PC-3 (cell line): ENCODE results near the gene MRFAP1. TPM values are rescaled to one million over a fixed set of nuclear protein-coding genes. Genes with fewer than 3 reads are reported as not detected.

Source experiments
- ATAC-seq: fragments of 200-7000 bp; cut with Tn5 transposase; 2 replicates; pipeline ENCODE4 v1.9.1; 2020; ENCODE audit warnings: mild to moderate bottlenecking, moderate library complexity
- BruUV-seq: library from RNA; stranded (reverse); fragments of 400-500 nt; replicated peaks from 2 replicates; lab custom pipeline; 2021; lab: Mats Ljungman, UMichigan
- CTCF ChIA-PET: fragments of 300-600 bp; sonication (Branson Sonifier 250); formaldehyde crosslinking; loops from one replicate; lab custom pipeline; 2022; ENCODE audit warnings: antibody characterized with exemption; lab: Charles Lee
- POLR2A ChIA-PET: fragments of 300-600 bp; sonication (Branson Sonifier 250); formaldehyde crosslinking; loops from one replicate; lab custom pipeline; 2022; ENCODE audit warnings: antibody characterized with exemption; ENCODE audit not compliant: unreplicated experiment; lab: Charles Lee
- DNase-seq: peaks from one replicate; pipeline ENCODE4 v3.0.0-alpha.2; 2015
- H2AFZ ChIP-seq: fragments of 300-600 bp; sonication (generic); 2 replicates; pipeline ENCODE4 v1.6.0; 2016; ENCODE audit warnings: antibody characterized with exemption, low read length
- H3F3A ChIP-seq: fragments of 300-600 bp; sonication (generic); one replicate; pipeline ENCODE4 v1.6.0; 2017; ENCODE audit warnings: antibody characterized with exemption, low read length, control low read depth, mild to moderate bottlenecking; ENCODE audit not compliant: unreplicated experiment
- H3K27ac ChIP-seq: fragments of 300-600 bp; sonication (generic); 2 replicates; pipeline ENCODE4 v1.5.1; 2016; ENCODE audit warnings: mild to moderate bottlenecking, low read length
- H3K27me3 ChIP-seq: fragments of 300-600 bp; sonication (generic); 2 replicates; pipeline ENCODE4 v1.6.1; 2016; ENCODE audit warnings: low read length, mixed read lengths
- H3K36me3 ChIP-seq: fragments of 300-600 bp; sonication (generic); 2 replicates; pipeline ENCODE4 v1.6.1; 2016; ENCODE audit warnings: low read depth, mixed run types, low read length, mixed read lengths
- H3K4me1 ChIP-seq: fragments of 300-600 bp; sonication (generic); 2 replicates; pipeline ENCODE4 v1.5.1; 2016; ENCODE audit warnings: low read length; ENCODE audit not compliant: insufficient read depth
- H3K4me2 ChIP-seq: fragments of 300-600 bp; sonication (generic); 2 replicates; pipeline ENCODE4 v1.6.0; 2016; ENCODE audit warnings: low read length
- H3K4me3 ChIP-seq: fragments of 300-600 bp; sonication (generic); 2 replicates; pipeline ENCODE4 v1.5.1; 2016; ENCODE audit warnings: mild to moderate bottlenecking, low read length, mixed read lengths
- H3K79me2 ChIP-seq: fragments of 300-600 bp; sonication (generic); 2 replicates; pipeline ENCODE4 v1.6.1; 2017; ENCODE audit warnings: low read length, mixed read lengths
- H3K9ac ChIP-seq: fragments of 300-600 bp; sonication (generic); 2 replicates; pipeline ENCODE4 v1.6.0; 2016; ENCODE audit warnings: mild to moderate bottlenecking, low read length
- H3K9me2 ChIP-seq: fragments of 300-600 bp; sonication (generic); replicated peaks from 2 replicates; pipeline ENCODE4 v1.6.1; 2016; ENCODE audit warnings: mixed run types, low read length, mixed read lengths
- H3K9me3 ChIP-seq: fragments of 300-600 bp; sonication (generic); 2 replicates; pipeline ENCODE4 v1.6.1; 2016; ENCODE audit warnings: low read length, mixed read lengths
- H4K20me1 ChIP-seq: fragments of 300-600 bp; sonication (generic); 2 replicates; pipeline ENCODE4 v1.6.1; 2016; ENCODE audit warnings: low read length, mixed read lengths
- CTCF ChIP-seq: fragments of 300-600 bp; sonication (generic); conservative IDR thresholded peaks from 2 replicates; pipeline ENCODE4 v1.5.1; 2017; ENCODE audit warnings: antibody characterized with exemption, low read depth, mild to moderate bottlenecking, low read length
- EZH2 ChIP-seq: fragments of 300-600 bp; sonication (generic); IDR thresholded peaks from one replicate; pipeline ENCODE4 v1.6.1; 2017; ENCODE audit warnings: antibody characterized with exemption, mild to moderate bottlenecking, low read length; ENCODE audit not compliant: unreplicated experiment
- EZH2phosphoT487 ChIP-seq: fragments of 300-600 bp; sonication (generic); IDR thresholded peaks from 2 replicates; pipeline ENCODE4 v1.6.1; 2018; ENCODE audit warnings: mild to moderate bottlenecking, antibody characterized with exemption, low read length, borderline replicate concordance
- intact Hi-C: fragments of 100-400 bp; cut with micrococcal nuclease; formaldehyde crosslinking; loops from 2 replicates; pipeline ENCODE4 v1.9.0; 2023
- total RNA-seq: library from RNA; depleted of rRNA; stranded (reverse); fragments of >200 nt; gene quantifications from 2 replicates; pipeline ENCODE4 v1.2.3, GENCODE V29; 2014

MRFAP1 gene
- total RNA-seq, 1 experiment from 2014 or later, result 122 TPM

- Histone ChIP-seq H4K20me1 (peaks cover 25% of the 10 kb centered on the region), H3F3A (peaks cover 1% of the 10 kb centered on the region), H3K4me2 (peak overlapping the region; percentile 96), H3K27me3 (no peaks in the 10 kb centered on the region), H3K4me3 (peak overlapping the region; percentile 72), H3K4me1 (peaks cover 24% of the 10 kb centered on the region), H3K9ac (peak overlapping the region; percentile 90), H3K36me3 (peaks cover 8% of the 10 kb centered on the region; the same call in 1 of the 2 replicates), H3K9me3 (no peaks in the 10 kb centered on the region), H2AFZ (peak overlapping the region; percentile 69), H3K27ac (peak overlapping the region; percentile 78), H3K79me2 (peaks cover 39% of the 10 kb centered on the region), H3K9me2 (no peaks in the 10 kb centered on the region)
- no peak for TF ChIP-seq EZH2
- no peak for TF ChIP-seq EZH2phosphoT487
- no peak for TF ChIP-seq CTCF
- intact Hi-C loops, result loop anchor here (2.0 kb wide), 2 partner anchors 21 to 43 kb away; partner anchors contain the start of gene BLOC1S4
- DNase-seq, result peak; percentile 91
- POLR2A ChIA-PET, result interaction anchor here (0.5 to 1.2 kb wide), 5 partner anchors 16 to 361 kb away, joined by 4 to 6 read pairs (median 4); no protein-coding TSS in a partner anchor
- CTCF ChIA-PET, result interaction anchor here (1.0 to 1.3 kb wide), 3 partner anchors 22 to 36 kb away, joined by 3 to 8 read pairs (median 4); partner anchors contain the start of gene MRFAP1L1
- ATAC-seq, result peak; percentile 74
- TSS peak; percentile 79 for BruUV-seq
Observed at GRCh38 chr4:6673660-6674499, 33.4 kb downstream of the MRFAP1 start.

- H3K4me1 ChIP-seq, result peaks cover 17% of the 10 kb centered on the region
- POLR2A ChIA-PET, result interaction anchor here (1.0 to 1.2 kb wide), 2 partner anchors 15 to 18 kb away, joined by 4 read pairs; no protein-coding TSS in a partner anchor
Observed at GRCh38 chr4:6674500-6675149, 34.1 kb downstream of the MRFAP1 start.

More at GRCh38 chr4:6674500-6675149, 34.1 kb downstream of the MRFAP1 start:
- peaks cover 25% of the 10 kb centered on the region for H4K20me1 ChIP-seq
- CTCF ChIA-PET, result interaction anchor here (0.5 to 1.3 kb wide), 7 partner anchors 18 to 199 kb away, joined by 3 to 8 read pairs (median 3); partner anchors contain the start of gene MRFAP1L1
- H3F3A ChIP-seq, result no peaks in the 10 kb centered on the region
- H2AFZ ChIP-seq, result no peak overlapping the region
- peak overlapping the region; percentile 72 for H3K4me3 ChIP-seq
- H3K36me3 ChIP-seq, result peaks cover 8% of the 10 kb centered on the region; the same call in 1 of the 2 replicates
- H3K4me2 ChIP-seq, result peak overlapping the region; percentile 96
- peaks cover 39% of the 10 kb centered on the region for H3K79me2 ChIP-seq
- peak; percentile 40 for ATAC-seq
- TF ChIP-seq EZH2, result no peak
- TF ChIP-seq CTCF, result peak; percentile 62
- no peaks in the 10 kb centered on the region for H3K27me3 ChIP-seq
- H3K9me3 ChIP-seq, result no peaks in the 10 kb centered on the region
- H3K27ac ChIP-seq, result peak overlapping the region; percentile 78
- DNase-seq, result peak; percentile 75
- no peaks in the 10 kb centered on the region for H3K9me2 ChIP-seq
- intact Hi-C loops, result loop anchor here (2.0 kb wide), 2 partner anchors 20 to 42 kb away; partner anchors contain the start of gene BLOC1S4
- TSS peak; percentile 38 for BruUV-seq
- peak overlapping the region; percentile 90 for H3K9ac ChIP-seq
